Endothelial cell of umbilical vein (primary cell): ENCODE measurements around the gene EGR1.

ENCODE experiments used
- JUN ChIP-seq: IDR thresholded peaks from 2 replicates; pipeline ENCODE4 v1.6.1; 2011; ENCODE audit warnings: borderline replicate concordance, low read depth; ENCODE audit not compliant: insufficient read length, insufficient read depth
- MAX ChIP-seq: IDR thresholded peaks from 2 replicates; pipeline ENCODE4 v1.6.1; 2011; ENCODE audit not compliant: insufficient read depth, insufficient read length
- MYC ChIP-seq: IDR thresholded peaks from one replicate; pipeline ENCODE4 v1.6.1; 2011; ENCODE audit warnings: mild to moderate bottlenecking, low read depth, low read length
- POLR2A ChIP-seq: IDR thresholded peaks from 2 replicates; pipeline ENCODE4 v1.6.1; 2012; ENCODE audit warnings: low read depth, mild to moderate bottlenecking, control low read depth, low read length
- TF ChIP-seq, protein P1 (sequence below), 2 donors: IDR thresholded peaks; 1 replicate in 1 of 2; 2 replicates in 1 of 2; pipeline ENCODE4 v1.5.1; 2011; ENCODE audit warnings: low read length in 2 of 2, mild to moderate bottlenecking in 2 of 2, moderate library complexity in 2 of 2, control low read depth in 1 of 2, inconsistent platforms in 1 of 2, low read depth in 1 of 2; ENCODE audit not compliant: insufficient read depth in 1 of 2; ENCODE audit errors: extremely low read depth in 1 of 2

DNA sequence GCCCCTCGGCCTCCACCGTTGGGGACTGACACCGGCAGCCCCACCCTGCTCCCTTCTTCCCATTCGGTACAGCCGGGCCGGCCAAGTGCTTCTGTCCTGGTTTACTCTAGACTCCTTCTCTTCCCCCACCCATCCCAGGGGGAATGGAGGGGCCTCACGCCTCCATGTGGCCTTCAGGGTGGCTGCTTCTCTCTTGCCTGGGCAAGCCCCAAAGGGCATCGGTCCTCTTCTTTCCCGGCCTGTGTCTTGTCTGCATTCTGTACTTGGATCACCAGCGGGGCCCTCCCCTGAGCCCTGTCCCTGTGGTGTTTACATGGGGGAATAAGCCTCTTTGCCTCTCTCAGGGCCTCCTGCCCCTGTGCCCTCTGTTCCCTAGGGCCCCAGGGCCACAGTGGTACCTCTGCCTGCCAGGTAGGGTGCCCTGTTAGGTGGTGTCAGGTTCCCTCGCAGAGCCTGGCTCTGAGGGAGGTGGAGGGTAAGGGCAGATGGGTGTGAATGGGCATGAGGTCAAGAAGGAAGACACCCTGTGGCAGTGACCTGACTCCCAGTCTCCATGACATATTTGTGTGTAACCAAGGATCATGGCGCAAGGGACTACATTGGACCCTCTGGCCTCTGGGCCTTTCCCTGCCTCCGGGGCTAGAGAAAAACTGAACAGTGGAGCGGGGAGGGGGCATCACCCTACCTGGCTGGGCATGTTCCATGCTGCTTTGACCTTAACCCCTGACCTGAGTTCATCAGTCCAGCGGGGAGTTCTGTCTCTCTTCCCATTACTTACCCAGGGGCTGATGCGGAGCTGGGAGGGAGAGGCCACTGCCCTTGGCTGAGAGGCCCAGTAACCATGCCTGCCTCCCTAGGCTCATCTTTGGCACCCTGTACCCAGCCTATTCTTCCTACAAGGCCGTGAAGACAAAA is 24.9 kb upstream of the EGR1 start:
- TF ChIP-seq, protein P1, sequence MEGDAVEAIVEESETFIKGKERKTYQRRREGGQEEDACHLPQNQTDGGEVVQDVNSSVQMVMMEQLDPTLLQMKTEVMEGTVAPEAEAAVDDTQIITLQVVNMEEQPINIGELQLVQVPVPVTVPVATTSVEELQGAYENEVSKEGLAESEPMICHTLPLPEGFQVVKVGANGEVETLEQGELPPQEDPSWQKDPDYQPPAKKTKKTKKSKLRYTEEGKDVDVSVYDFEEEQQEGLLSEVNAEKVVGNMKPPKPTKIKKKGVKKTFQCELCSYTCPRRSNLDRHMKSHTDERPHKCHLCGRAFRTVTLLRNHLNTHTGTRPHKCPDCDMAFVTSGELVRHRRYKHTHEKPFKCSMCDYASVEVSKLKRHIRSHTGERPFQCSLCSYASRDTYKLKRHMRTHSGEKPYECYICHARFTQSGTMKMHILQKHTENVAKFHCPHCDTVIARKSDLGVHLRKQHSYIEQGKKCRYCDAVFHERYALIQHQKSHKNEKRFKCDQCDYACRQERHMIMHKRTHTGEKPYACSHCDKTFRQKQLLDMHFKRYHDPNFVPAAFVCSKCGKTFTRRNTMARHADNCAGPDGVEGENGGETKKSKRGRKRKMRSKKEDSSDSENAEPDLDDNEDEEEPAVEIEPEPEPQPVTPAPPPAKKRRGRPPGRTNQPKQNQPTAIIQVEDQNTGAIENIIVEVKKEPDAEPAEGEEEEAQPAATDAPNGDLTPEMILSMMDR (IDR thresholded peaks at IDR 0.05; ENCODE audit: extremely low read depth in 1 of 2, insufficient read depth in 1 of 2, low read depth in 1 of 2, low read length in 2 of 2): no peak
- no peak for TF ChIP-seq MAX
- TF ChIP-seq POLR2A: no peak
- no peak for TF ChIP-seq JUN
- no peak for TF ChIP-seq MYC
